Stimulated activated CD8-positive, alpha-beta memory T cell treated with anti-CD3 and anti-CD28 coated beads, Interleukin-4, amount 100 ng/mL, for 48 hours (primary cell): ENCODE results near the gene PREX1.
A peak's percentile ranks its signal among the peaks of the same experiment; 100 is the strongest.
"Not testable (repeated sequence)": the region's sequence is repeated elsewhere in the genome, so short reads cannot be mapped to it uniquely, and the experiment has no call there.

Experiments used
- DNase-seq: peaks from one replicate; pipeline ENCODE4 v3.0.0-alpha.2; 2020

Gene PREX1

DNA sequence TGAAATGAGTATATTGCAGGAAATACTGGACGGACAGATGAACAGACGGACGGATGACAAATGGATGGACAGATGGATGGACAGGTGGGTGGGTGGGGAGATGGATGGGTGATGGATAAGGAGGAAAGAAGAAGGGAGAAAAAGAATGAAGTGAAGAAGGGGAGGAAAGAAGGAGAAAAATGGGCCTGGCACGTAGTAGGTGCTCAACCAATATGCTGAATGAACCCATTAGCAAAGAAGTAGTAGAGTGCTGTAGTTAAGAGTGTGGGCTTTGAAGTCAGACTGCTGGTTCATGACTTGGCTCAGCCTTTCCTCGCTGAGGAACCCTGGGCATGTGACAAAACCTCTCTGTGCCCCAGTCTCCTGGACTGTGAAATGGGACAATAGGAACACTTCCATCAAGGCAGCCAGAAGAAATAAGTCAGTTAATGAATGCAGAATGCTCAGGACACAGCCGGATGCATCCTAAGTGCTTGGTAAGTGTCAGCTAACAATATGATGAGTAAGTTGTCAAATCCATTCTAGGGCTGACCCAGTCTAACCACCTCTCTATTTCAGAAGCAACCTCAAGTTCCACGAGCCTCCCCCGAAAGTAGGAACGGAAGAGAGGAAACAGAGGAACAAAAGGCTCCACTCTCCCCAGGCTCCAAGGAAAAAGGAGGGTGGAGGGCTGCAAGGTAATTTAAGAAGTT, 37.9 kb downstream of the PREX1 start:
- no peak for DNase-seq

DNA sequence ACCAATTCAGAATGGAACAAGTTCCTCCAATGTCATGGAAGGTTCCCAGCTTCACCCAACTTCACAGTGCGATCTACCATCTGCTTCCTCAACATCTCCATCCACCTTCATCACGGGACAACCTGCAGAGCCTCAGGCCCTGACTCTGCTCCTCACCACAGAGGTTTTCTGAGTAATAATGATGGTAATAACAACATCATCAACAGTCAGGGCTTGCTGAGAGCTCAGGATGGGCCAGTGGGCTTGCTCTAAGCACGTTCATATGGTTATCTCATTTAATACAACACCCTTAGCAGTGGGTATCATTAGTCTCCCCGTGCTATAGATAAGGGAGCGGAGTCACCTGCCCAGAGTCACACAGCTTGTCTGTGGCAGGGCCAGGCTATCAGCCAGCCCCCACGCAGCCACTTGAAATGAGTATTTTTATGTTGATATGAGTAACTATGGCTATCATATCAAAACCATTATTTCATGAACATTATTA, 38.6 kb downstream of the PREX1 start:
- no peak for DNase-seq

DNA sequence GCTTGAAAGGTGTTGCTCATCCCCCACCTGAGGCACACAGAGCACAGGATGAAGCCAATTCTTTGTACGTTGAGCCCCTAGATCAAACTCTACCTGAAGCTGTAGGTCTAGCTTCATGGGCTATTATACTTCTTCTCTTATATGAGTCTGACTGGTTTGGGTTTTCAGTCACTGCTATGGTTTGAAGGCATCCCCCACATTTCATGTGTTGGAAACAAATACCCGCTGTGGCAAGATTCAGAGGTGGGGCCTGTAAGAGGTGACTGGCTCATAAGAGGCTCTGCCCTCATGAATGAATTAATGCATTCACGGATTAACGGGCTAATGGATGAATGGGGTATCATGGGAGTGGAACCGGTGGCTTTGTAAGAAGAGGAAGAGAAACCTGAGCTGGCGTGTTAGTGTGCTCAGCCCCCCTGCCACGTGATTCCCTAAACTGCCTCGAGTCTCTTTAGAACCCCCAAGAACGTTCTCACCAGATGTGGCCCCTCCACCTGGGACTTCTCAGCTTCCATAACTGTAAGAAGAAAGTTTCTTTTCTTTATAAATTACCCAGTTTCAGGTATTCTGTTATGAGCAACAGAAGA, 39.2 kb downstream of the PREX1 start:
- DNase-seq: no peak

DNA sequence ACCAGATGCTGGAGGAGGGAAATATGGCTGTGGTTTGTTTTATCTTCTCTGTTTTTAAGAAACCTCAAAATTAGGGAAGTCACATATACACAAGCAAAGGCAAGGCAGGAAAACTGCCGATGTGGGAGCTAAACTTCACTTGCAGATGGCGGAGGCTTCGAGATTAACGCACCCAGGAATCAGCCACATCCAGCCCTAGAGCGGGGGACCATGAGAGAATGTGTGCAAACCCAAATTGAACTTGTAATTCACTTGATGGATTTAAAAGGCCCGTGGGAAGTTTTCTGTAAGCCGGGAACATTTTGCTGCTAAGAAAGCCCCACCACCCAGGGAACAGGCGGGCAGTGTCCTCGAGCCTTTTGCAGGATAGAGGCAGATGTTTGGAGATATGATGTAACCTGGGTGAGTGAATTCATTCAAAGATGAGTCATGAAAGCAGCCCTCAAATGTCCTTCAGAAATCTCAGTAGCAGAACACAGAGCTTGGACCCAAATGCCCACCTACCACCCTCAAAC, 39.9 kb downstream of the PREX1 start:
- no peak for DNase-seq

DNA sequence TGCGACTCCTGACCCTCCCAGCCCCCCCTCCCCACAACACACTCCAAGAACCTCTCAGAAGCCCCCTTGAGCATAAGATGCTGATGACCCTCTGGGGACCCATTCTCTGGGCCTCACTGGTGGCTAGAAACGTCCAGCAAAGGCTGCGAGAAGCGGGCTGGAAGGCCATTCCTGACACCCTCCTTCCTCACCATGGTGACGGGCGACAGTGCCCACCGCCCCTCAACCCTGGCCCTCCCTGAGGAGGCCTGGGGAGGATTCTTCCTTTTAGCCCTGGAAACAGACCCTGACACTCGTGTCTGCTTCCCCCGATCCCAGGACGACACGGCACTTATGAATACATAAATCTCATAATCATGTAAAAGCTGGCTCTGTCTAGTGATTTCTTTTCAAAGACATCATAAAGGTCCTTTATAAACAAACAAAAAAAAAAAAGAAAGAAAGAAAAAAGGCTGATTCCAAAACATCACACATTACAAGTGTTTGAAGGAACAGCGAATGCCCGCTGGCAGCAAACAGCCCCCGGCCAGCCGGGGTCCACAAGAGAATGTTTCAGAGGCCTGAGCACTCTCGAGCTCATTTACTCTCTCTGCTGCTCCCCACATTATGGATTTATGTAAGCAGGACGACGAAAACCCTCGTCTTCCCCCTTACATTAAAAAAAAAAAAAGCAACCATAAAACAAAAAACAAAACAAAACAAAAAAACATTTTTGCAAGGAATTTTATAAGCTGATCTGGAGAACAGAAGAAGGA, 40.7 kb downstream of the PREX1 start:
- no peak for DNase-seq

DNA sequence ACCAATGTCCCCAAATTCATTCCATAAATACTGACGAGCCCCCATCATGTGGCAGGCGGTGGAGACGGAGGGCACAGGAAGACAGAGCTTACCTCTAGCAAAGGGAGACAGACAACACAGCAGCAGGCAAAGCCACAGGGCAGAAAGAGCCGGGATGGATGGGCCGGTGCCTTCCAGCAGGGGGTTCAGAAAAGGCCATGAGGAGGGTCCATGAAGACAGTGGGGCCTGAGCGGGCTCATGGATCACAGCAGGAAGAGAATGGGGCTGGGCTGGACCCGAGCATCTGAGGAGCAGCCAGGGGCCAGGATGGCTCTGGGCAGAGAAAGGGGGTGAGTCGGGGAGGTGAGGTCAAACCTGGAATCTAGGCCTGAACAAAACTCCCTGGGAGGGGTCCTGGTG, 42.0 kb downstream of the PREX1 start:
- no peak for DNase-seq

DNA sequence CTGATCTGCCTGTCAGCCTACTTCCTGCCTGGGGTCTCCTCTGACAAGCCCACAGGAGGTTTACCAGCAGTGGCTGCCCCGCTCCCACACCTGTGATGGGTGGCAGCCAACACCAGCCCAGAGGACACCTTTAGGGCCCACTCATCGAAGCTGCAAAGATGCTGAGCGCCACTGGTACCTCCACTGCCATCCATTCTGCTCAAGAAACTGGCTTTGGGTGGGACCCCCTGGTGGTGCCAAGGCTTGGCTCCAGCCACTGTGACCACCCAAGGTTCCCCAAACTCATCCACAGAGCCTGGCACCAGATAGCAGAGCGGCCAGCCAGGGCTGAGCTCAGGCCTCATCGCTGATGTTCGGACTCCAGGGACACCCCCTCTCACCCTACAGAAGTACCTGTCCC, 42.5 kb downstream of the PREX1 start:
- no peak for DNase-seq

DNA sequence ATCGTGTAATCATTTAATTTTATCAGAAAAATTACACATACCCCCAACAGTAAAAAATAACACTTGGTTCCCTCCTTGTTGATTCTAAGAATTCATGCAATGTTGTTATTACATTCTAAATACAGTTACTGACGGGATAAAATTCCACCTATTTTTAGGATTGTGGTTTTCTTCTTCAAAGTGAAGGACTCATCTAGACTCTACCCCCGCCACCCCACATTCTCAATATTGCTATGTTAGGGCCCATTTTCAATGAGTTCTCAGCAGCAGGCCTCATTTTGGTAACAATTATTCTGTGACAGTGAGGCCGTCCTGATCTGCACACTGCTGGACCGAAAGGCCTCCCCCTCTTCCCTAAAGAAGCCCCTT, 43.5 kb downstream of the PREX1 start:
- DNase-seq: no peak

DNA sequence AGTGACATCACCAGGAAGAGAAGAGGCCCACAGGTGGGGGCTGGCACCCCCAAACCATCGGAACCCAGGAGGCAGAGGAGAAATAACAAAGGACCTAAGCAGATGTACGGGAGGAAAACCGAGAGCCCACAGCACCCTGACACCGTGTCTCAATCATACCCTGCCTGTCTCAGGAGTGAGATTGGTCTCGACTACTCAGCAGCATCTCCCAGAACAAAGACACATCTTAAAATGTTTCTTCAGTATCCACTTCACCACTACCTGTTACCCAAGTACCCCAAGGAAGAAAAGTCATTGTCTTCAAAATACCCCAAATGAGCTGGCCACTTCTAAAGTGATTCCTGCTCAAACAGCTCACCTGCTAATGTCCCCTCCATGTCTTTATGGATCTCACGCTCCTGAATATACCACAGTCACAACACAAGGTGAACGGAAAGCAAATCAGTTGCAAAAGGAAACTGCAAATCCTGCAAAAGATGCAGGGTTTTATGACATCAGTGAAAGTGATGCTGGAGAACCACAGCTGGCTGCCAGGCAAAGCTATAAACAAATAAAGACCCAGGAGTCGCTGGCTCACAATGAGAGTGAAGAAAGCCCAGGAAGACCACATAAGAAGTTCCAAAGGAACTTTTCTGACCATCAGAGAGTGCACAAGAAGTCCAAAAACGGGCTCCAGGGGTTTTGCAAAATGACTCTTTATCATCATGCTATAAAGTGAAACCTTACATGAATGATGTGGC, 44.1 kb downstream of the PREX1 start:
- DNase-seq: peak; percentile 69

DNA sequence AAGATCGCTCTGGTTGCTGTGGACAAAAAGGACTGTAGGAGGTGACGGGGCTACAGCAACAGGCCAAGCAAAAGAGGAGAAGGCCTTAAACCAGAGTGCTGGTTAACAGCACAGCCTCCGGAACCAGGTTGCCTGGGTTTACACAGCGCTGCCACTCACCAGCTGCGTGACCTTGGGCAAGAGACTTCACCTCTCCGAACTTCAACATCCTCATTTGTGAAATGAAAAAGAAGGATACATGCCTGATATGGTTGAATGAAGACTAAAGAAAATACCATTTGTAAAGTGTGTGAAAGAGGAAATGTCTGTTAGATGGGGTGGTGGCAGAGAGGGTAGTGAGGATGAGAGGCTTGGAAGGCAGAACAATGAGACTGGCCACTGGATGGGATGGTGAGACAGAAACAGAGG, 44.9 kb downstream of the PREX1 start:
- DNase-seq: no peak

DNA sequence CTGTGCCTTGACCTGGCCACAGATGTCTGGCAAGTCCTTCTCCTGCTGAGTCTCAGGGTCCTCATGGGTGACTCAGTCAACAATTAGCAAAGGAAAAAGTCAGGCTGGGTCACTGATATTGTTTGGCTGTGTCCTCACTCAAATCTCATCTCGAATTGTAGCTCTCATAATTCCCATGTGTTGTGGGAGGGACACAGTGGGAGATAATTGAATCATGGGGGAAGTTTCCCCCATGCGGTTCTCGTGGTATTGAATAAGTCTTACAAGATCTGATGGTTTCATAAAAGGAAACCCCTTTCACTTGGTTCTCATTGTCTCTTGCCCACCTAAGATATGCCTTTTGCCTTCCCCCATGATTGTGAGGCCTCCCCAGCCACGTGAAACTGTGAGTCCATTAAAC, 45.7 kb downstream of the PREX1 start:
- peak; percentile 42 for DNase-seq

DNA sequence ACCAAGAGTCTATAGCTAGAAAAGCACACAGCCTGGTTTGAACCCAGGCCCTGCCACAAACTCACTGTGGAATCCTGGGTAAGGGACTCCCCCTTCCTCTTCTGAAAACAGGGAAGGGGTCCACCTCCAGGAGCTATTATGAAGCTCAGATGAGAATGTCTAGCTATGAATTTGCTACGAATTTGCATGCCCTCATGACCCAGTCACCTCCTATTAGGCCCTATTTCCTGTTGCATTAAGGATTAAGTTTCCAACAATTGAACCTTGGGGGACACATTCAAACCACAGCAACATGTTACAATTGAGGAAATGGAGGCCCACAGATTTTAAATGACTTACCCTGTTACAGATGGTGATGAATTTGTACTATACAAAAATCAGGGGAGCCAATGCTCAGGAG, 46.2 kb downstream of the PREX1 start:
- no peak for DNase-seq

DNA sequence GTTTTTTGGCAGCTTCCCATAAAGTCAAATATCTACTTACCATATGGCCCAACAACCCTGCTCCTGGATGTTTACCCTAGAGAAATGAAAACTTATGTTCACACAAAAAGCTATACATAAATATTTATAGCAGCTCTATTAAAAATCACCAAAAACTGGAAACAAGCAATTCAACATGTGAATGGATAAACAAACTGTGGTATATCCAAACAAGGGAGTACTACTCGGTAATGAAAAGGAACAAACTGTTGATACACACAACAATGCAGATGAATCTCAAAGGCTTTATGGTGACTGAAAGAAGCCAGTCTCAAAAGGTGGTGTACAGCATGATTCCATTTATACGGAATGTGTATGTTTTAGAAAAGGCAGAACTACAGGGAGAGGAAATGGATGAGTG, 48.4 kb downstream of the PREX1 start:
- DNase-seq: no peak

DNA sequence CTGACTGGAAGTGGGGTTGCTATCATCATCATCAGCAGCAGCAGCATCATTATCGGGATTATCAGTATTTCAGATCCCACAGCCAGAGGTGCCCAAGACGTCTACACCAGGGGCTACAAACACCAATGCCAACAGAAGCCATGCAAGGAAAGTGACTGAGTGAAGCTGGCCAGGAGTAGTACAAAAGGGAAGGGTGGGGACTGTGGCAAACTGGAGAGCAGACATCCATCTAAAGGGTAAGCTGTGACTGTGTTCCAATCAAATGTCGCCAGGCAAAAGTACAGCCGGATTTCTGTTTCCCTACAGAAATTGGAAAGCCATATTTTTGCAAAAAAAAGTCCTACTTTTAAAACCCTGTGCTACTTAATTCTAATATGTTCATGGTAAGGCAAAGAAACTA, 50.0 kb downstream of the PREX1 start:
- no peak for DNase-seq

DNA sequence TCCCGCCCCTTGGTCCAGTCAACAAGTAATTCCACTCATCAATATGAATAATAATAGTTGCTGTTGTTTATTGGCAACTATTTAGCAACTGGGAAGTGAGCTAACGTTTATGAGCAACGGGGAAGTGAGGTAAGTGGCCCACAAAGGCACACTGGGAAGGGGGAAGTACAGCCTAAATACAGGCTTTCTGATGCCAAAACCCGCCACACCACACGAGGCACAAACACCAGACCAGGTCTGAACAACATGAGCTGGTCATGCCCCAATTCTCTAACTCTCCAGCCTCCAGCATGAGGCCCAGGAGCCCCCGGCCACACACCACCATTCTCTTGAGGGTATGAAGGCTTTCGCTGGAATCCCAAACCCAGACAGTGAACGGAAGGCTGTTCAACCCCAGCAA, 50.8 kb downstream of the PREX1 start:
- no peak for DNase-seq

DNA sequence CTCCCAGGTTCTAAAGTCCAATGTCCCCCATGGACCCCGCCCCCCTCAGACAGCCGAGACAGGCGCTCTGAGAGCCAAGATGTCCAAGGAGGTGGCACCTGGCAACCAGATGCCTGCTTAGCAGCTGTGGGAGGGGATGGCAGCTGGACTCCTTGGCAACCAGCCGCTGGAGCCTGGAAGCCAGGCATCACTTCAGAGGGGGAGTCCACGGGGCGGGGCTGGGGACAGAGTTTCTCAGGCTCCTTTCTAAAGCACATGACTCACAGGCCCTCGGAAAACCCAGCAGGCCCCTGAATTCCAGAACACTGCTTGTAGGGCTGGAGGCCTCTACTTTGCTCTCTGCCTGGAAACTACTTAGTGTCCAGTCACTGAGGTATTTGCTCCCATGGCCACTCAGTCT, 51.5 kb downstream of the PREX1 start:
- DNase-seq: no peak

DNA sequence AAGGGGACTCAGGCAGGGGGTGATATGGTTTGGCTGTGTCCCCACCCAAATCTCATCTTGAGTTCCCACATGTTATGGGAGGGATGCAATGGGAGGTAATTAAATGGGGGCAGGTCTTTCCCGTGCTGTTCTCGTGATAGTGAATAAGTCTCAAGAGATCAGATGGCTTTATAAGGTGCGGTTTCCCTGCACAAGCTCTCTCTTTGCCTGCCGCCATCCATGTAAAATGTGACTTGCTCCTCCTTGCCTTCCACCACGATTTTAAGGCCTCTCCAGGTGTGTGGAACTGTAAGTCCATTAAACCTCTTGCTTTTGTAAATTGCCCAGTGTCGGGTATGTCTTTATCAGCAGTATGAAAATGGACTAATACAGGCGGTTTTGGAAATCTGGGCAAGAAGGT, 52.3 kb downstream of the PREX1 start:
- DNase-seq: not testable (repeated sequence)

DNA sequence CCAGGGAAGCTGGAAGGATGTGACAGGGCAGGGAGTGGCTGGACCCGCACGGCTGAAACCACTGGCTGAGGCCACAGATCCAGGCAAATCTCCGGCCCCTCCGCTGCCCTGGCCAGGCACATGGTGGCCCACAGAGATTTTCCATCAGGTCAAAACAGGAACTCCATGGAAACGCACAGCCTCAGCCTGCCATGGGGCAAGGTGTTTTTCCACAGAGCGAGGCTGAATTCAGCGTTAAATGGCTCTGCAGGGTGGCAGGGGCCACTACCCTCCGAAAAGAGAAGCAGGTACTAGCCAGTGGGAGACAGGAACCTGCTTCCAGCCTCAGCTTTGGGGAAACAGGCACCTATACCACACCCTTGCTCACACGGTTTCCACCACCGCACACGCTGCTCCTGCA, 53.1 kb downstream of the PREX1 start:
- DNase-seq: no peak

DNA sequence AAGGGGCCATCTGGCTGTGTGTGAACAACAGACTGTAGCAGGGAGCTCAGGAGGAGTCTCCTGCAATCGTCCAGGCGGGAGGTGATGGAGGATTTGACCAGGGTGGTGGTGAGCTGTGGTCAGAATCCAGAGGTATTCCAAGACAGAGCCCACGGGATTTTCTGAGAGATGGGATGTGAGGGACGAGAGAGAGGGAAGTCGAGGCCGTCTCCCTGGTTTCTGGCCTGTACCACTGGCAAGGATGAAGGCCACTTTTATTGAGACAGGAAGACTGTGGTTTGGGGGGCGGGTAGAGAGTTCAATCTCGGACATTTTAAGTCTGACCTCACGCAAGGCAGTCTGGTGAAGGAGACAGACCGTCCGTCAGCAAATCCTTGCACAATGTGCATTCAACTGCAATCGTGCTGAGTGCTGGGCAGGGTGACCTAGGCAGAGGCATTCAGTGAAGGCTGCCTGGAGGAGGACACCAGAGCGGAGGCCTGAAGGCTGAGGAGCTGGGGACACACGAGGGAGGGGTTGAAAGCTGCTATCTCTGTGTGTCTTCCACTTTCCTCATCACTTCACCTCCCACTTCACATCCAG, 53.9 kb downstream of the PREX1 start:
- DNase-seq: no peak

DNA sequence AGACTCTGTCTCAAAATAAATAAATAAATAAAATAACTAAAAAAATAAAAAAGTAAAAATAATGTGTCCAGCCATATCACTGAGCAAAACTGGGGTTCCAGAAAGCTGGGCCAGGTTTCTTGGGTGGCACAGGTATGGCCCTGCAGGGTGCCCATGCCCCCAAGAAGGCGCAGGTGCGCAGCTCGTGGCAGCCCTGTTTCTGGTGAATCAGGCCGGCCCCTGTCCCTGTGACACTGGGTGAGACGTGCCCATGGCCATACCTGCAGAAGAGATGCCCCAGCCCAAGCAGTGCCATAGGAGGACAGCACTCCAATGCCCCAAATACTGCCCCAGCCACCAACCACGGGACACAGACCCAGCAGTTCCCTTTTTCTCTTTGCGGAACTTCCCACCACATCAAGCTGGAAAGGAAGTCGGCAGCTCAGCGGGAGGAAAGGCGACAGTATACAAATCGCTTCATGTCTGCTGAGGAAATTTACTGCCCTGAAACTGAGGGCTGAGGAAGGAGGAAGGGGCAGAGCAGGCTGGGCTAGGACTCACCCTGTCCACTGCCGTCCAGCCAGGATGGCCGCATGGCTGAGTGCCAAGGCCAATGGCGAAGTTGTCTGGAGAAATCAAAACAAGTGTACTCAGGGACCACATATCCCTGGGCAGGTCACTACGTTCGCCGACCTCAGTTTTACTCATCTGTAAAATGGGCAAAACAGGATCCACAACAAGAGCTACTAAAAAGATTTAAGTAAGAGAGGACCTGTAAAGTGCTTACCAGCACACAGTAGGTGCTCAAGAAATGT, 55.4 kb downstream of the PREX1 start:
- no peak for DNase-seq

DNA sequence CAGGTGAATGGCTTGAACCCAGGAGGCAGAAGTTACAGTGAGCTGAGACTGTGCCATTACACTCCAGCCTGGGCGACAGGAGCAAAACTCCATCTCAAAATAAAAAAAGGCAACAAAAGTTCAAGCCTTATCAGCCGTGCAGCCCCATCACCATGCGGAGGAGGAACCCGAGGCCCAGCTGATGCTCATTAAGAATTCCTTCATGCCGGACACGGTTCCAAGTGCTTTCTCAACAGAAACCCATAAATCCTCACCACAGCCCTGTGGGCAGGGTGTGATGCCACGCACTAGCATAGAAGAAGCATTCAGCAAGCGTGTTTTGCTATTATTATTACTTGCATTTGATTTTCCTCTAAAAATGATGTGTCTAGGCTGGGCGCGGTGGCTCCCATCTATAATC, 56.3 kb downstream of the PREX1 start:
- DNase-seq: no peak
